ENCODE results near the gene TBL1X. TPM values are rescaled to one million over a fixed set of nuclear protein-coding genes. Genes with fewer than 3 reads are reported as not detected.

Gene TBL1X
- total and polyA plus RNA-seq, 2 of the 8 experiments (the other 6 are each of a cell fraction or from before 2014, with no cell fraction given), result 13.3 to 25.6 TPM

- H2BK15ac ChIP-seq (ENCODE audit: low read length), result no peak overlapping the region
- TF ChIP-seq ATF3 (IDR thresholded peaks at IDR 0.05; ENCODE audit: insufficient read depth, low read depth, low read length) (no peak), ZNF274 (IDR thresholded peaks at IDR 0.05; ENCODE audit: borderline replicate concordance, extremely low read depth, low read length) (no peak), POLR2AphosphoS5 (IDR thresholded peaks at IDR 0.05; ENCODE audit: low read depth, low read length) (no peak), SUZ12 (IDR thresholded peaks at IDR 0.05; ENCODE audit: low read length) (no peak), KDM1A (IDR thresholded peaks at IDR 0.05; ENCODE audit: borderline replicate concordance, low read length) (no peak), YY1 (IDR thresholded peaks at IDR 0.05; ENCODE audit: low read depth, low read length) (no peak), CHD1 (IDR thresholded peaks at IDR 0.05; ENCODE audit: low read depth, low read length) (no peak), POLR2A (IDR thresholded peaks at IDR 0.05; ENCODE audit: control extremely low read depth in 1 of 2, low read depth in 2 of 2, low read length in 2 of 2) (no peak), ATF2 (IDR thresholded peaks at IDR 0.05; ENCODE audit: low read length) (no peak)
These were observed 30.8 kb upstream of the TBL1X start for GRCh38 chrX:9434051-9434550.

More at GRCh38 chrX:9434051-9434550, 30.8 kb upstream of the TBL1X start:
- Histone ChIP-seq H3K4ac (replicated peaks; ENCODE audit: insufficient read length, low read depth, low read length) (no peak overlapping the region), H3K4me1 (replicated peaks in 1 of 4; ENCODE audit: control insufficient read depth in 3 of 4, insufficient read depth in 4 of 4, low read length in 3 of 4) (no peaks in the 10 kb centered on the region), H3K9ac (replicated peaks in 1 of 4; ENCODE audit: extremely low read depth in 1 of 4, low read depth in 3 of 4, low read length in 3 of 4) (no peak overlapping the region), H4K20me1 (replicated peaks in 1 of 2; ENCODE audit: control insufficient read depth in 1 of 2, insufficient read depth in 2 of 2, low read length in 2 of 2) (no peaks in the 10 kb centered on the region), H3K27ac (ENCODE audit: low read depth, low read length) (no peak overlapping the region), H3K27me3 (replicated peaks in 1 of 4; ENCODE audit: control insufficient read depth in 3 of 4, extremely low read depth in 1 of 4, insufficient read depth in 3 of 4, low read length in 3 of 4) (no peaks in the 10 kb centered on the region), H3K79me2 (ENCODE audit: control insufficient read depth in 1 of 2, insufficient read depth in 2 of 2, low read length in 2 of 2) (no peaks in the 10 kb centered on the region), H2BK5ac (ENCODE audit: low read depth, low read length) (no peak overlapping the region), H3K36me3 (ENCODE audit: control insufficient read depth in 2 of 4, insufficient read depth in 4 of 4, low read length in 3 of 4) (no peaks in the 10 kb centered on the region), H4K91ac (replicated peaks; ENCODE audit: insufficient read length, low read length) (no peak overlapping the region), H3K56ac (replicated peaks; ENCODE audit: insufficient read length, low read depth, low read length) (no peak overlapping the region), H2AFZ (ENCODE audit: low read length) (no peak overlapping the region), H3K18ac (ENCODE audit: extremely low read depth, low read length) (no peak overlapping the region), H3K79me1 (ENCODE audit: low read depth, low read length) (no peaks in the 10 kb centered on the region), H3K9me3 (ENCODE audit: insufficient read depth in 2 of 2, low read depth in 1 of 2, low read length in 1 of 2) (no peaks in the 10 kb centered on the region), H4K5ac (ENCODE audit: insufficient read length, low read depth, low read length) (no peak overlapping the region), H3K23me2 (ENCODE audit: low read depth, low read length) (no peaks in the 10 kb centered on the region), H2BK20ac (ENCODE audit: low read length) (no peak overlapping the region), H3K23ac (ENCODE audit: insufficient read length) (no peak overlapping the region), H2AK5ac (ENCODE audit: low read depth, low read length) (no peak overlapping the region), H2BK120ac (replicated peaks; ENCODE audit: low read depth, low read length) (no peak overlapping the region), H3K14ac (ENCODE audit: insufficient read length) (no peak overlapping the region), H4K8ac (ENCODE audit: extremely low read depth, insufficient read depth, low read length) (no peak overlapping the region), H3K4me2 (ENCODE audit: insufficient read depth in 1 of 2, low read depth in 2 of 2, low read length in 2 of 2) (no peak overlapping the region), H3K4me3 (ENCODE audit: extremely low read depth in 1 of 4, insufficient read depth in 2 of 4, low read depth in 3 of 4, low read length in 4 of 4) (no peak overlapping the region), H2BK12ac (ENCODE audit: low read depth, low read length) (no peak overlapping the region)
- DNase-seq (ENCODE audit: low read depth in 1 of 2, low spot score in 2 of 2) (no peak), FAIRE-seq (no peak)
- 83% methylated on average over 3 of the region's 3 CpGs; no CpG with 5 or more reads in 1 of the 2 experiments for WGBS, 2 experiments (ENCODE audit: extremely low coverage in 1 of 2, insufficient coverage in 1 of 2, insufficient read length in 1 of 2, insufficient replicate concordance in 2 of 2, low coverage in 1 of 2, low lambda C conversion rate in 2 of 2, missing lambda C conversion rate in 1 of 2)
- ChIA-PET CTCF (ENCODE audit: partially characterized antibody) (no interaction called here), POLR2A (ENCODE audit: partially characterized antibody) (no interaction called here)

All from H1 (cell line).